ENCODE results near the gene GRID2IP.

DNA sequence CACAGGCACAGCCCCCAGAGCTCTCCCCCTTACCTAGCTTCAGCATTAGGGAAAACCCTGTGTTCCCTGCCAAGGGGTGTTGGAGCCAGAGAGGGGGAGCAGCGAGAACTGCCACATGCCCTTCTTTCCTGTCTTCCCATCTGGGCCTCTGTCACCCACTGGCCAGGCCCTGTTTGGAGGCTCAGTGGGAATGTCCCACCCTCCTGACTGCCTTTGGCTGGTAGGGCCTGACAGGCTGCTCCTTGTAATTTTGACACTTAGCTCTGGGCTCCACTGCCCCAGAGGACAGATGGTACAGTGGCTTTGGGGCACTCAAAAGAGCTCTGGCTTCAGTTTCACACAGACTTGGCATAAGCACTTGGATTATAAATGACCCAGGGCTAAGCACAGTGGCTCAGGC is 50.6 kb downstream of the GRID2IP start:
- TF ChIP-seq POLR2A (IDR thresholded peaks at IDR 0.05) (no peak), POLR2AphosphoS5 (IDR thresholded peaks at IDR 0.05) (no peak)
- TF ChIP-seq, protein P1, sequence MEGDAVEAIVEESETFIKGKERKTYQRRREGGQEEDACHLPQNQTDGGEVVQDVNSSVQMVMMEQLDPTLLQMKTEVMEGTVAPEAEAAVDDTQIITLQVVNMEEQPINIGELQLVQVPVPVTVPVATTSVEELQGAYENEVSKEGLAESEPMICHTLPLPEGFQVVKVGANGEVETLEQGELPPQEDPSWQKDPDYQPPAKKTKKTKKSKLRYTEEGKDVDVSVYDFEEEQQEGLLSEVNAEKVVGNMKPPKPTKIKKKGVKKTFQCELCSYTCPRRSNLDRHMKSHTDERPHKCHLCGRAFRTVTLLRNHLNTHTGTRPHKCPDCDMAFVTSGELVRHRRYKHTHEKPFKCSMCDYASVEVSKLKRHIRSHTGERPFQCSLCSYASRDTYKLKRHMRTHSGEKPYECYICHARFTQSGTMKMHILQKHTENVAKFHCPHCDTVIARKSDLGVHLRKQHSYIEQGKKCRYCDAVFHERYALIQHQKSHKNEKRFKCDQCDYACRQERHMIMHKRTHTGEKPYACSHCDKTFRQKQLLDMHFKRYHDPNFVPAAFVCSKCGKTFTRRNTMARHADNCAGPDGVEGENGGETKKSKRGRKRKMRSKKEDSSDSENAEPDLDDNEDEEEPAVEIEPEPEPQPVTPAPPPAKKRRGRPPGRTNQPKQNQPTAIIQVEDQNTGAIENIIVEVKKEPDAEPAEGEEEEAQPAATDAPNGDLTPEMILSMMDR (IDR thresholded peaks at IDR 0.05): no peak

All from prostate gland (tissue), 2 donors.